HL-60 (cell line): ENCODE data around the gene PTPRG.

Experiments
- DNase-seq, 2 experiments: peaks; one replicate each; pipeline ENCODE4 v3.0.0-alpha.2; 2010 to 2020; ENCODE audit warnings: low read depth in 1 of 2, low spot score in 1 of 2
- H3K27ac ChIP-seq: fragments of 250-450 bp; sonication (Bioruptor Pico); replicated peaks from 2 replicates; pipeline ENCODE4 v1.5.1; 2020; ENCODE audit warnings: mild to moderate bottlenecking, moderate library complexity
- H3K27me3 ChIP-seq: fragments of 250-450 bp; sonication (Bioruptor Pico); 2 replicates; pipeline ENCODE4 v1.5.1; 2021; ENCODE audit warnings: mild to moderate bottlenecking, moderate library complexity; ENCODE audit not compliant: insufficient read depth, poor library complexity, severe bottlenecking
- H3K4me3 ChIP-seq: replicated peaks from 2 replicates; pipeline ENCODE4 v1.5.1; 2011; ENCODE audit warnings: mild to moderate bottlenecking, control low read depth, low read length; ENCODE audit not compliant: insufficient read depth
- GABPA ChIP-seq: IDR thresholded peaks from 2 replicates; pipeline ENCODE4 v1.6.1; 2012; ENCODE audit warnings: low read depth
- POLR2AphosphoS5 ChIP-seq: IDR thresholded peaks from 2 replicates; pipeline ENCODE4 v1.6.1; 2012; ENCODE audit warnings: low read depth
- SPI1 ChIP-seq: IDR thresholded peaks from 2 replicates; pipeline ENCODE4 v1.6.1; 2012; ENCODE audit warnings: low read depth, mild to moderate bottlenecking, borderline replicate concordance
- TF ChIP-seq, protein P1 (sequence below): IDR thresholded peaks from 2 replicates; pipeline ENCODE4 v1.6.1; 2012; ENCODE audit warnings: low read depth; ENCODE audit not compliant: insufficient replicate concordance
- TF ChIP-seq, protein P2 (sequence below): IDR thresholded peaks from one replicate; pipeline ENCODE4 v1.5.1; 2011; ENCODE audit warnings: low read length, control low read depth, inconsistent platforms; ENCODE audit not compliant: insufficient read depth

Gene PTPRG

DNA sequence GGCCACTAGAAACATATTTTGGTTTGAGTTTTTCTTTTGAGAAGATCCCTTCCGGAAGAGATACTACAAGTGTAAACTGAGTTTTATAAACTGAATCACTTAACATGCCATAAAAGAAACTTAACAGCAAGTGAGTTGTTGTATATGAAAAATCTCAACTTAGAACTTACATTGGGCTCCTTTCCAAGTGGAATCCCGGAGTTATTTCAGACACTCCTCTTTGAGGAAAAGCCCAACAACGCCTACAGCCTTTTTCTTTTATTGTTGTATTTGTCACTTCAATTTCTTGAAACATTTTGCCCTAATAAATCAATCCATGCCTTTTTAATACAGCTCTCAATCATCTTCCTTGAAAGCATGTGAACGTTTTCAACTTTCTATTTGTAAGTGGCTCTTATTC, 674.6 kb downstream of the PTPRG start:
- TF ChIP-seq GABPA, result no peak
- TF ChIP-seq, protein P1, sequence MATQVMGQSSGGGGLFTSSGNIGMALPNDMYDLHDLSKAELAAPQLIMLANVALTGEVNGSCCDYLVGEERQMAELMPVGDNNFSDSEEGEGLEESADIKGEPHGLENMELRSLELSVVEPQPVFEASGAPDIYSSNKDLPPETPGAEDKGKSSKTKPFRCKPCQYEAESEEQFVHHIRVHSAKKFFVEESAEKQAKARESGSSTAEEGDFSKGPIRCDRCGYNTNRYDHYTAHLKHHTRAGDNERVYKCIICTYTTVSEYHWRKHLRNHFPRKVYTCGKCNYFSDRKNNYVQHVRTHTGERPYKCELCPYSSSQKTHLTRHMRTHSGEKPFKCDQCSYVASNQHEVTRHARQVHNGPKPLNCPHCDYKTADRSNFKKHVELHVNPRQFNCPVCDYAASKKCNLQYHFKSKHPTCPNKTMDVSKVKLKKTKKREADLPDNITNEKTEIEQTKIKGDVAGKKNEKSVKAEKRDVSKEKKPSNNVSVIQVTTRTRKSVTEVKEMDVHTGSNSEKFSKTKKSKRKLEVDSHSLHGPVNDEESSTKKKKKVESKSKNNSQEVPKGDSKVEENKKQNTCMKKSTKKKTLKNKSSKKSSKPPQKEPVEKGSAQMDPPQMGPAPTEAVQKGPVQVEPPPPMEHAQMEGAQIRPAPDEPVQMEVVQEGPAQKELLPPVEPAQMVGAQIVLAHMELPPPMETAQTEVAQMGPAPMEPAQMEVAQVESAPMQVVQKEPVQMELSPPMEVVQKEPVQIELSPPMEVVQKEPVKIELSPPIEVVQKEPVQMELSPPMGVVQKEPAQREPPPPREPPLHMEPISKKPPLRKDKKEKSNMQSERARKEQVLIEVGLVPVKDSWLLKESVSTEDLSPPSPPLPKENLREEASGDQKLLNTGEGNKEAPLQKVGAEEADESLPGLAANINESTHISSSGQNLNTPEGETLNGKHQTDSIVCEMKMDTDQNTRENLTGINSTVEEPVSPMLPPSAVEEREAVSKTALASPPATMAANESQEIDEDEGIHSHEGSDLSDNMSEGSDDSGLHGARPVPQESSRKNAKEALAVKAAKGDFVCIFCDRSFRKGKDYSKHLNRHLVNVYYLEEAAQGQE, result no peak
- Histone ChIP-seq H3K27ac (no peak overlapping the region), H3K4me3 (no peak overlapping the region), H3K27me3 (no peaks in the 10 kb centered on the region)
- DNase-seq, result no peak

DNA sequence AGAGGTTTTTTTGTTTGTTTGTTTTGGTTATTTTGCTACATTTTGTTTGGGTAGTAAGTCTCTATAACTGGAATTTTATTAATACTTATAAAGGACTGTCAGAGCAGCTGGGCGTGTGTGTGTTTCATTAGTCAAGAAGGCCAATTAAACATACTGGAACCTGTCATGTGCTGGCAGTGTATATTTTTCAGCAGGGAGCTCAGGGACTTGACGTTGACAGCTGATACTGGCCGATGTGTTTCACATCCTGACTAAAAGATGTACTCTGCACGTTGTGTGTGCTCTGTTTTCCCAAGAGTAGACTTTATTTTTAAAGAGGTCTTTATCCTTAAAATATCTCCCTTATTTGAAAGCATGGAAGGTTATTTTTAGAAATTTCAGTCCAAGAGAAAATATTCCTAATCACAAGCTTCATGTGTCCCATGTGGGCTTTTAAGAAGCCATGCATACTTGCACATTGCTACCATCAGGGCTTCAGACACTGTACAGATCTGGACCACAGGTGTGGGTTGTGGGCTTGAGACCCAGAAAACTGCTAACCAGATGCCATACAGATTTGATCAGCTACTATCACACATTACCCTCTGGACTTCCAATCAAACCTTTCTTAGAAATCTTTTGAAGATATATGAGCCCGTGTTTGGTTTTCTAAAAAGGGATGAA, 676.0 kb downstream of the PTPRG start:
- TF ChIP-seq, protein P2, sequence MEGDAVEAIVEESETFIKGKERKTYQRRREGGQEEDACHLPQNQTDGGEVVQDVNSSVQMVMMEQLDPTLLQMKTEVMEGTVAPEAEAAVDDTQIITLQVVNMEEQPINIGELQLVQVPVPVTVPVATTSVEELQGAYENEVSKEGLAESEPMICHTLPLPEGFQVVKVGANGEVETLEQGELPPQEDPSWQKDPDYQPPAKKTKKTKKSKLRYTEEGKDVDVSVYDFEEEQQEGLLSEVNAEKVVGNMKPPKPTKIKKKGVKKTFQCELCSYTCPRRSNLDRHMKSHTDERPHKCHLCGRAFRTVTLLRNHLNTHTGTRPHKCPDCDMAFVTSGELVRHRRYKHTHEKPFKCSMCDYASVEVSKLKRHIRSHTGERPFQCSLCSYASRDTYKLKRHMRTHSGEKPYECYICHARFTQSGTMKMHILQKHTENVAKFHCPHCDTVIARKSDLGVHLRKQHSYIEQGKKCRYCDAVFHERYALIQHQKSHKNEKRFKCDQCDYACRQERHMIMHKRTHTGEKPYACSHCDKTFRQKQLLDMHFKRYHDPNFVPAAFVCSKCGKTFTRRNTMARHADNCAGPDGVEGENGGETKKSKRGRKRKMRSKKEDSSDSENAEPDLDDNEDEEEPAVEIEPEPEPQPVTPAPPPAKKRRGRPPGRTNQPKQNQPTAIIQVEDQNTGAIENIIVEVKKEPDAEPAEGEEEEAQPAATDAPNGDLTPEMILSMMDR, result no peak
- TF ChIP-seq, protein P1, result no peak
- TF ChIP-seq POLR2AphosphoS5 (no peak), GABPA (no peak), SPI1 (no peak)
- no peaks in the 10 kb centered on the region for H3K27me3 ChIP-seq
- DNase-seq, result no peak
- H3K4me3 ChIP-seq, result no peak overlapping the region
- no peak overlapping the region for H3K27ac ChIP-seq

DNA sequence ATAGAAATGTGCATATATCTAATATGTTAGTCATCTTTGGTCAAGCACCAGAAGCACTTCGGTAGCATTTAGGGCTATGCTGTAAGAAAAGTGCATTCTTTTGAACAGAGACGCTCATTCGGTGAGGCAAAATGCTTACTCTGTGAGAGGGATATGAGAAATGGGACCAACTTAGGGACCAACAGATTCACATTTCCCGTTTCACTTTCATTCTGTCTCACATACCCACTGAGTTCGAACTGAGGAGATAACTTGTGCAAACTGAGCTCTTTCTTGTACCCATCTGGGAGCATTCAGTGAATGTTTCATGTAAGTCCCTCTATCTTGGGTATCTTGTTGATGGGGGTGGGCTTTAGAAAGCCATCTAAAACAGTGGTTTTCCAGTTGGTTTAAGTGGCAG, 676.6 kb downstream of the PTPRG start:
- Histone ChIP-seq H3K4me3 (no peak overlapping the region), H3K27me3 (no peaks in the 10 kb centered on the region), H3K27ac (no peak overlapping the region)
- no peak for DNase-seq
- TF ChIP-seq, protein P1, result no peak
- TF ChIP-seq POLR2AphosphoS5, result no peak
- no peak for TF ChIP-seq GABPA
- TF ChIP-seq, protein P2, result no peak
- TF ChIP-seq SPI1, result no peak
